Measurements from ENCODE around the gene EVI5. TPM values are rescaled to one million over a fixed set of nuclear protein-coding genes. Genes with fewer than 3 reads are reported as not detected.

EVI5 gene
- total RNA-seq, 1 experiment from 2014 or later: 28.0 TPM

Other genes with a start within 250 kb of the EVI5 start
- 3,176 and 3,226 TPM in 2 replicates for gene RPL5, start 46.9 kb upstream of the EVI5 start, total RNA-seq (2014; rRNA removed; shearing (Covaris generic))
- gene DIPK1A, start 176.4 kb upstream of the EVI5 start, total RNA-seq (2014; rRNA removed; shearing (Covaris generic)): 3.2 and 4.2 TPM in 2 replicates